ENCODE data around the gene MFAP5. TPM values are rescaled to one million over a fixed set of nuclear protein-coding genes. Genes with fewer than 3 reads are reported as not detected.
"Not testable (repeated sequence)": the region's sequence is repeated elsewhere in the genome, so short reads cannot be mapped to it uniquely, and the experiment has no call there.

Gene MFAP5
- total RNA-seq, 1 experiment from 2014 or later: 0.26 TPM

DNA sequence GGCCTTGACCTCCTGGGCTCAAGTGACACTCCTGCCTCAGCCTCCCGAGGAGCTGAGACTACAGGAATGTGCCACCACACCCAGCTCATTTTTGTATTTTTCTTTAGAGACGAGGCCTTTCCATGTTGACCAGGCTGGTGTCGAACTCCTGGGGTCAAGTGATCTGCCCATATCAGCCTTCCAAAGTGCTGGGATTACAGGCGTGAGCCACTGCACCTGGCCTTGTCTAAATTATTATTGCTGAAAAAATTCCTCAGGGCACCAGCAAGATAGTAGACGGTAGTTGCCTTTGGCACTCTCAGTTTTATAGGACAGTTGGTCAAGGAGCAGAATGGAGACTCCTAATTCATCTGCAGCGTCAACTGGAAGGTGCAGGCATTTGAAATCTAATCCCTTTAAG is 47.4 kb downstream of the MFAP5 start:
- TF ChIP-seq, protein P1, sequence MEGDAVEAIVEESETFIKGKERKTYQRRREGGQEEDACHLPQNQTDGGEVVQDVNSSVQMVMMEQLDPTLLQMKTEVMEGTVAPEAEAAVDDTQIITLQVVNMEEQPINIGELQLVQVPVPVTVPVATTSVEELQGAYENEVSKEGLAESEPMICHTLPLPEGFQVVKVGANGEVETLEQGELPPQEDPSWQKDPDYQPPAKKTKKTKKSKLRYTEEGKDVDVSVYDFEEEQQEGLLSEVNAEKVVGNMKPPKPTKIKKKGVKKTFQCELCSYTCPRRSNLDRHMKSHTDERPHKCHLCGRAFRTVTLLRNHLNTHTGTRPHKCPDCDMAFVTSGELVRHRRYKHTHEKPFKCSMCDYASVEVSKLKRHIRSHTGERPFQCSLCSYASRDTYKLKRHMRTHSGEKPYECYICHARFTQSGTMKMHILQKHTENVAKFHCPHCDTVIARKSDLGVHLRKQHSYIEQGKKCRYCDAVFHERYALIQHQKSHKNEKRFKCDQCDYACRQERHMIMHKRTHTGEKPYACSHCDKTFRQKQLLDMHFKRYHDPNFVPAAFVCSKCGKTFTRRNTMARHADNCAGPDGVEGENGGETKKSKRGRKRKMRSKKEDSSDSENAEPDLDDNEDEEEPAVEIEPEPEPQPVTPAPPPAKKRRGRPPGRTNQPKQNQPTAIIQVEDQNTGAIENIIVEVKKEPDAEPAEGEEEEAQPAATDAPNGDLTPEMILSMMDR (conservative IDR thresholded peaks at IDR 0.05): no peak
- Mint-ChIP-seq H3K36me3 (ENCODE audit: insufficient read depth in 1 of 3, low read depth in 3 of 3) (no peaks in the 10 kb centered on the region), H3K9me3 (no peaks in the 10 kb centered on the region), H3K27ac (no peak overlapping the region), H3K27me3 (ENCODE audit: low read depth) (no peaks in the 10 kb centered on the region; the same call in 1 of the 2 replicates), H3K4me1 (peaks cover 17 to 20% of the 10 kb centered on the region in 2 experiments), H3K4me3 (no peak overlapping the region)
- no peak overlapping the region for H2BK120ac ChIP-seq (ENCODE audit: low read depth, low read length, poor library complexity, severe bottlenecking)
- no peaks in the 10 kb centered on the region for H3K27me3 ChIP-seq (ENCODE audit: insufficient read depth, low read length)
- no peaks in the 10 kb centered on the region; the same call in 1 of the 2 replicates for H3K4me1 ChIP-seq (ENCODE audit: insufficient read depth, low read length)
- H3K56ac ChIP-seq (ENCODE audit: insufficient read length, low read depth, low read length): no peak overlapping the region
- no peaks in the 10 kb centered on the region for H3K9me3 ChIP-seq (ENCODE audit: control insufficient read depth, low read depth, low read length)
- no peak overlapping the region for H3K4ac ChIP-seq (ENCODE audit: low read depth, low read length)
- no peak overlapping the region for H3K18ac ChIP-seq (ENCODE audit: insufficient read length, low read depth, low read length)
- H3K4me2 ChIP-seq (ENCODE audit: insufficient read depth, insufficient read length, low read length): no peak overlapping the region
- no peaks in the 10 kb centered on the region for H4K20me1 ChIP-seq (ENCODE audit: control insufficient read depth, insufficient read depth, insufficient read length)
- H3K14ac ChIP-seq (ENCODE audit: insufficient read depth, low read length): no peak overlapping the region
- WGBS (ENCODE audit: extremely low coverage, insufficient read length, low lambda C conversion rate): no CpG with 5 or more reads among the region's 6 CpGs
- H3K79me1 ChIP-seq (ENCODE audit: insufficient read depth, low read depth, low read length, poor library complexity, severe bottlenecking): no peaks in the 10 kb centered on the region
- H4K8ac ChIP-seq (replicated peaks; ENCODE audit: insufficient read length, low read depth, low read length): no peak overlapping the region
- no peak overlapping the region for H3T11ph ChIP-seq (ENCODE audit: low read length)
- H3K27ac ChIP-seq (ENCODE audit: insufficient read length, low read depth, low read length): no peak overlapping the region
- no peak overlapping the region for H4K91ac ChIP-seq (ENCODE audit: insufficient read length, low read depth, low read length)
- no peak overlapping the region for H2AK5ac ChIP-seq (ENCODE audit: insufficient read length, low read length)
- no peak overlapping the region for H3K23ac ChIP-seq (ENCODE audit: insufficient read length, low read depth, low read length)
- no peak overlapping the region for H2BK15ac ChIP-seq (ENCODE audit: low read depth, low read length)
- no peak overlapping the region for H2AFZ ChIP-seq (ENCODE audit: low read length)
- DNase-seq: no peak
- H2BK12ac ChIP-seq (ENCODE audit: insufficient read length, low read depth, low read length): no peak overlapping the region
- H4K5ac ChIP-seq (ENCODE audit: insufficient read length, low read depth, low read length): no peak overlapping the region
- H3K9ac ChIP-seq (ENCODE audit: extremely low read depth, insufficient read length, low read length): no peak overlapping the region
- no peak overlapping the region for H2BK5ac ChIP-seq (ENCODE audit: insufficient read length, low read length)
- no peaks in the 10 kb centered on the region for H3K23me2 ChIP-seq (ENCODE audit: insufficient read length, low read depth, low read length, poor library complexity, severe bottlenecking)
- no peaks in the 10 kb centered on the region for H3K79me2 ChIP-seq (ENCODE audit: insufficient read depth, low read length)
- no peak overlapping the region for H2BK20ac ChIP-seq (ENCODE audit: low read depth, low read length, poor library complexity, severe bottlenecking)

GRCh38 chr12:8613881-8614280 is 48.7 kb downstream of the MFAP5 start:
- H3K27ac Mint-ChIP-seq: not testable (repeated sequence)
- peaks cover 23 to 26% of the 10 kb centered on the region in 2 experiments for H3K4me1 Mint-ChIP-seq
- no CpG with 5 or more reads among the region's 1 CpG for WGBS (ENCODE audit: extremely low coverage, insufficient read length, low lambda C conversion rate)

More at GRCh38 chr12:8613881-8614280, 48.7 kb downstream of the MFAP5 start:
- H3K56ac ChIP-seq (ENCODE audit: insufficient read length, low read depth, low read length); H3K14ac ChIP-seq (ENCODE audit: insufficient read depth, low read length); H3K4ac ChIP-seq (ENCODE audit: low read depth, low read length); H3K79me1 ChIP-seq (ENCODE audit: insufficient read depth, low read depth, low read length, poor library complexity, severe bottlenecking); H3T11ph ChIP-seq (ENCODE audit: low read length); H3K9me3 ChIP-seq (ENCODE audit: control insufficient read depth, low read depth, low read length); H3K36me3 Mint-ChIP-seq (ENCODE audit: insufficient read depth in 1 of 3, low read depth in 3 of 3); H3K23ac ChIP-seq (ENCODE audit: insufficient read length, low read depth, low read length); H3K27ac ChIP-seq (ENCODE audit: insufficient read length, low read depth, low read length); H4K5ac ChIP-seq (ENCODE audit: insufficient read length, low read depth, low read length); DNase-seq; H2AK5ac ChIP-seq (ENCODE audit: insufficient read length, low read length); H2BK120ac ChIP-seq (ENCODE audit: low read depth, low read length, poor library complexity, severe bottlenecking); H3K4me2 ChIP-seq (ENCODE audit: insufficient read depth, insufficient read length, low read length); H2BK12ac ChIP-seq (ENCODE audit: insufficient read length, low read depth, low read length); H3K9ac ChIP-seq (ENCODE audit: extremely low read depth, insufficient read length, low read length); H3K79me2 ChIP-seq (ENCODE audit: insufficient read depth, low read length); H2BK5ac ChIP-seq (ENCODE audit: insufficient read length, low read length); H4K8ac ChIP-seq (replicated peaks; ENCODE audit: insufficient read length, low read depth, low read length); H2BK15ac ChIP-seq (ENCODE audit: low read depth, low read length); H4K91ac ChIP-seq (ENCODE audit: insufficient read length, low read depth, low read length); H2AFZ ChIP-seq (ENCODE audit: low read length); H3K4me1 ChIP-seq (ENCODE audit: insufficient read depth, low read length); H3K9me3 Mint-ChIP-seq; H3K18ac ChIP-seq (ENCODE audit: insufficient read length, low read depth, low read length); H4K20me1 ChIP-seq (ENCODE audit: control insufficient read depth, insufficient read depth, insufficient read length); H3K27me3 Mint-ChIP-seq (ENCODE audit: low read depth); H3K23me2 ChIP-seq (ENCODE audit: insufficient read length, low read depth, low read length, poor library complexity, severe bottlenecking); H2BK20ac ChIP-seq (ENCODE audit: low read depth, low read length, poor library complexity, severe bottlenecking); H3K27me3 ChIP-seq (ENCODE audit: insufficient read depth, low read length); H3K4me3 Mint-ChIP-seq: not testable (repeated sequence)
